ENCODE measurements around the gene ZNF74. TPM values are rescaled to one million over a fixed set of nuclear protein-coding genes. Genes with fewer than 3 reads are reported as not detected.

ZNF74 gene
- total and polyA plus RNA-seq, 4 donors = 2.9 to 10.3 (median 4.2) TPM

GRCh38 chr22:20401376-20402014, 7.5 kb downstream of the ZNF74 start:
- Histone ChIP-seq H3K36me3 (ENCODE audit: control insufficient read depth in 1 of 2, insufficient read depth in 2 of 2, low read length in 1 of 2) (peaks cover 0 to 8% of the 10 kb centered on the region in 2 donors), H3K4me1 (ENCODE audit: control insufficient read depth in 1 of 2, insufficient read depth in 2 of 2, low read length in 2 of 2) (no peaks in the 10 kb centered on the region), H3K4me3 (ENCODE audit: low read length in 2 of 2) (no peak overlapping the region), H3K27me3 (ENCODE audit: control insufficient read depth in 1 of 2, insufficient read depth in 2 of 2, low read length in 1 of 2) (no peaks in the 10 kb centered on the region), H3K27ac (ENCODE audit: low read depth in 1 of 2, low read length in 2 of 2) (no peak overlapping the region), H3K9me3 (ENCODE audit: control insufficient read depth, low read length) (no peaks in the 10 kb centered on the region)
- 95 to 96% methylated on average over 13 of the region's 13 CpGs for WGBS, 2 donors
- DNase-seq (peak in 1 of 2 donors; percentile 45), ATAC-seq (ENCODE audit: low FRiP score) (no peak)
- intact Hi-C loops (cut with DNase I) = no loop called here

- H3K4me1 ChIP-seq (ENCODE audit: control insufficient read depth in 1 of 2, insufficient read depth in 2 of 2, low read length in 2 of 2) = no peaks in the 10 kb centered on the region
- no peak overlapping the region for H3K4me3 ChIP-seq (ENCODE audit: low read length in 2 of 2)
- intact Hi-C loops (cut with DNase I) = no loop called here
- ATAC-seq (ENCODE audit: low FRiP score) = no peak
- H3K9me3 ChIP-seq (ENCODE audit: control insufficient read depth, low read length) = no peaks in the 10 kb centered on the region
- DNase-seq = peak in 1 of 2 donors; percentile 48
- H3K27me3 ChIP-seq (ENCODE audit: control insufficient read depth in 1 of 2, insufficient read depth in 2 of 2, low read length in 1 of 2) = no peaks in the 10 kb centered on the region
- 93 to 95% methylated on average over 9 of the region's 9 CpGs for WGBS, 2 donors
- H3K27ac ChIP-seq (ENCODE audit: low read depth in 1 of 2, low read length in 2 of 2) = no peak overlapping the region
- H3K36me3 ChIP-seq (ENCODE audit: control insufficient read depth in 1 of 2, insufficient read depth in 2 of 2, low read length in 1 of 2) = peaks cover 0 to 10% of the 10 kb centered on the region in 2 donors
Observed at GRCh38 chr22:20402960-20403778, 9.2 kb downstream of the ZNF74 start.

- WGBS, 2 donors = 94 to 96% methylated on average over 6 of the region's 6 CpGs
- intact Hi-C loops (cut with DNase I) = no loop called here
- Histone ChIP-seq H3K9me3 (ENCODE audit: control insufficient read depth, low read length) (no peaks in the 10 kb centered on the region), H3K4me3 (ENCODE audit: low read length in 2 of 2) (no peak overlapping the region), H3K4me1 (ENCODE audit: control insufficient read depth in 1 of 2, insufficient read depth in 2 of 2, low read length in 2 of 2) (no peaks in the 10 kb centered on the region), H3K27me3 (ENCODE audit: control insufficient read depth in 1 of 2, insufficient read depth in 2 of 2, low read length in 1 of 2) (no peaks in the 10 kb centered on the region), H3K36me3 (ENCODE audit: control insufficient read depth in 1 of 2, insufficient read depth in 2 of 2, low read length in 1 of 2) (peaks cover 0 to 10% of the 10 kb centered on the region in 2 donors), H3K27ac (ENCODE audit: low read depth in 1 of 2, low read length in 2 of 2) (no peak overlapping the region)
- ATAC-seq (ENCODE audit: low FRiP score) = no peak
- peak in 1 of 2 donors; percentile 64 for DNase-seq
Observed at GRCh38 chr22:20403779-20404140, 9.8 kb downstream of the ZNF74 start.

GRCh38 chr22:20404881-20405280, 10.9 kb downstream of the ZNF74 start:
- H3K27me3 ChIP-seq (ENCODE audit: control insufficient read depth in 1 of 2, insufficient read depth in 2 of 2, low read length in 1 of 2) = no peaks in the 10 kb centered on the region
- no peaks in the 10 kb centered on the region for H3K9me3 ChIP-seq (ENCODE audit: control insufficient read depth, low read length)
- WGBS, 2 donors = 94 to 95% methylated on average over 18 of the region's 18 CpGs
- H3K4me1 ChIP-seq (ENCODE audit: control insufficient read depth in 1 of 2, insufficient read depth in 2 of 2, low read length in 2 of 2) = no peaks in the 10 kb centered on the region
- intact Hi-C loops (cut with DNase I) = no loop called here
- no peak for ATAC-seq (ENCODE audit: low FRiP score)
- peak in 1 of 2 donors; percentile 47 for DNase-seq
- peaks cover 0 to 10% of the 10 kb centered on the region in 2 donors for H3K36me3 ChIP-seq (ENCODE audit: control insufficient read depth in 1 of 2, insufficient read depth in 2 of 2, low read length in 1 of 2)
- H3K27ac ChIP-seq (ENCODE audit: low read depth in 1 of 2, low read length in 2 of 2) = no peak overlapping the region
- no peak overlapping the region for H3K4me3 ChIP-seq (ENCODE audit: low read length in 2 of 2)

- intact Hi-C loops (cut with DNase I) = no loop called here
- no peak overlapping the region for H3K4me3 ChIP-seq (ENCODE audit: low read length in 2 of 2)
- H3K4me1 ChIP-seq (ENCODE audit: control insufficient read depth in 1 of 2, insufficient read depth in 2 of 2, low read length in 2 of 2) = no peaks in the 10 kb centered on the region
- H3K36me3 ChIP-seq (ENCODE audit: control insufficient read depth in 1 of 2, insufficient read depth in 2 of 2, low read length in 1 of 2) = peaks cover 0 to 10% of the 10 kb centered on the region in 2 donors
- no peak overlapping the region for H3K27ac ChIP-seq (ENCODE audit: low read depth in 1 of 2, low read length in 2 of 2)
- 96% methylated on average over 45 of the region's 45 CpGs for WGBS, 2 donors
- no peak for ATAC-seq (ENCODE audit: low FRiP score)
- peak in 1 of 2 donors; percentile 70 for DNase-seq
- H3K9me3 ChIP-seq (ENCODE audit: control insufficient read depth, low read length) = no peaks in the 10 kb centered on the region
- no peaks in the 10 kb centered on the region for H3K27me3 ChIP-seq (ENCODE audit: control insufficient read depth in 1 of 2, insufficient read depth in 2 of 2, low read length in 1 of 2)
Observed at GRCh38 chr22:20405291-20405930, 11.5 kb downstream of the ZNF74 start.

GRCh38 chr22:20405931-20406685, 12.2 kb downstream of the ZNF74 start:
- H3K36me3 ChIP-seq (ENCODE audit: control insufficient read depth in 1 of 2, insufficient read depth in 2 of 2, low read length in 1 of 2) = peaks cover 0 to 10% of the 10 kb centered on the region in 2 donors
- H3K9me3 ChIP-seq (ENCODE audit: control insufficient read depth, low read length) = no peaks in the 10 kb centered on the region
- H3K27me3 ChIP-seq (ENCODE audit: control insufficient read depth in 1 of 2, insufficient read depth in 2 of 2, low read length in 1 of 2) = no peaks in the 10 kb centered on the region
- intact Hi-C loops (cut with DNase I) = no loop called here
- no peak overlapping the region for H3K4me3 ChIP-seq (ENCODE audit: low read length in 2 of 2)
- H3K27ac ChIP-seq (ENCODE audit: low read depth in 1 of 2, low read length in 2 of 2) = no peak overlapping the region
- ATAC-seq (ENCODE audit: low FRiP score) = no peak
- DNase-seq = peak in 1 of 2 donors; percentile 69
- 96% methylated on average over 62 of the region's 62 CpGs for WGBS, 2 donors
- no peaks in the 10 kb centered on the region for H3K4me1 ChIP-seq (ENCODE audit: control insufficient read depth in 1 of 2, insufficient read depth in 2 of 2, low read length in 2 of 2)

GRCh38 chr22:20406686-20407408, 12.9 kb downstream of the ZNF74 start:
- peak in 1 of 2 donors; percentile 16 for DNase-seq
- Histone ChIP-seq H3K27ac (ENCODE audit: low read depth in 1 of 2, low read length in 2 of 2) (no peak overlapping the region), H3K9me3 (ENCODE audit: control insufficient read depth, low read length) (no peaks in the 10 kb centered on the region), H3K4me1 (ENCODE audit: control insufficient read depth in 1 of 2, insufficient read depth in 2 of 2, low read length in 2 of 2) (no peaks in the 10 kb centered on the region), H3K27me3 (ENCODE audit: control insufficient read depth in 1 of 2, insufficient read depth in 2 of 2, low read length in 1 of 2) (no peaks in the 10 kb centered on the region), H3K36me3 (ENCODE audit: control insufficient read depth in 1 of 2, insufficient read depth in 2 of 2, low read length in 1 of 2) (peaks cover 0 to 10% of the 10 kb centered on the region in 2 donors), H3K4me3 (ENCODE audit: low read length in 2 of 2) (no peak overlapping the region)
- 89 to 93% methylated on average over 13 of the region's 13 CpGs for WGBS, 2 donors
- intact Hi-C loops (cut with DNase I) = no loop called here
- ATAC-seq (ENCODE audit: low FRiP score) = no peak

GRCh38 chr22:20407829-20408228, 13.9 kb downstream of the ZNF74 start:
- no peak overlapping the region for H3K4me3 ChIP-seq (ENCODE audit: low read length in 2 of 2)
- H3K36me3 ChIP-seq (ENCODE audit: control insufficient read depth in 1 of 2, insufficient read depth in 2 of 2, low read length in 1 of 2) = peaks cover 0 to 10% of the 10 kb centered on the region in 2 donors
- H3K9me3 ChIP-seq (ENCODE audit: control insufficient read depth, low read length) = no peaks in the 10 kb centered on the region
- no peaks in the 10 kb centered on the region for H3K4me1 ChIP-seq (ENCODE audit: control insufficient read depth in 1 of 2, insufficient read depth in 2 of 2, low read length in 2 of 2)
- no peak for ATAC-seq (ENCODE audit: low FRiP score)
- H3K27ac ChIP-seq (ENCODE audit: low read depth in 1 of 2, low read length in 2 of 2) = no peak overlapping the region
- DNase-seq = peak in 1 of 2 donors; percentile 40
- 73 to 81% methylated on average over 3 of the region's 3 CpGs for WGBS, 2 donors
- no peaks in the 10 kb centered on the region for H3K27me3 ChIP-seq (ENCODE audit: control insufficient read depth in 1 of 2, insufficient read depth in 2 of 2, low read length in 1 of 2)
- intact Hi-C loops (cut with DNase I) = no loop called here
